K562 (cell line): ENCODE data around the gene GAL3ST2. TPM values are rescaled to one million over a fixed set of nuclear protein-coding genes. Genes with fewer than 3 reads are reported as not detected.

Experiments used
- ARID3B ChIP-seq: fragments of 250-450 bp; sonication (Bioruptor Pico); IDR thresholded peaks from 2 replicates; pipeline ENCODE4 v1.4.0; 2020; ENCODE audit warnings: borderline replicate concordance
- BHLHE40 ChIP-seq: IDR thresholded peaks from 2 replicates; pipeline ENCODE4 v1.6.1; 2011; ENCODE audit warnings: low read length, improper control_type of control experiment
- CTCFL ChIP-seq: IDR thresholded peaks from 2 replicates; pipeline ENCODE4 v1.6.1; 2011; ENCODE audit warnings: borderline replicate concordance, low read depth, mild to moderate bottlenecking, moderate library complexity, low read length; ENCODE audit not compliant: insufficient read depth, poor library complexity, severe bottlenecking
- ELF4 ChIP-seq: fragments of 450-650 bp; formaldehyde crosslinking; IDR thresholded peaks from 2 replicates; pipeline ENCODE4 v1.4.0; 2022; ENCODE audit warnings: missing genetic modification characterization
- FOXA1 ChIP-seq: fragments of 450-650 bp; IDR thresholded peaks from 2 replicates; pipeline ENCODE4 v1.6.1; 2016; ENCODE audit warnings: mild to moderate bottlenecking, borderline replicate concordance
- MAZ ChIP-seq, 2 experiments: fragments of 450-650 bp in 1 of 2; sonication (generic) in 1 of 2; formaldehyde crosslinking; IDR thresholded peaks in 1 of 2; conservative IDR thresholded peaks in 1 of 2; 2 replicates each; pipeline versions ENCODE4 v1.4.0 to v1.5.0; 2020; ENCODE audit warnings: mild to moderate bottlenecking in 1 of 2, missing genetic modification reagents in 1 of 2
- PHF21A ChIP-seq: fragments of 450-650 bp; IDR thresholded peaks from 2 replicates; pipeline ENCODE4 v1.6.1; 2017; ENCODE audit warnings: low read depth, borderline replicate concordance
- PTTG1 ChIP-seq: fragments of 450-650 bp; IDR thresholded peaks from 2 replicates; pipeline ENCODE4 v1.6.1; 2016; ENCODE audit warnings: low read depth, mild to moderate bottlenecking, missing genetic modification characterization, missing compliant biosample characterization
- STAT5B ChIP-seq: fragments of 250-450 bp; sonication (Bioruptor Pico); IDR thresholded peaks from 2 replicates; pipeline ENCODE4 v1.8.0; 2021; ENCODE audit warnings: mild to moderate bottlenecking, inconsistent platforms
- TCF7 ChIP-seq: sonication (generic); IDR thresholded peaks from 2 replicates; pipeline ENCODE4 v1.6.1; 2016; ENCODE audit warnings: antibody characterized with exemption, borderline replicate concordance
- ZBTB49 ChIP-seq: sonication (generic); formaldehyde crosslinking; IDR thresholded peaks from 2 replicates; pipeline ENCODE4 v1.8.0; 2022; ENCODE audit warnings: missing genetic modification reagents, mild to moderate bottlenecking, borderline replicate concordance
- ZBTB7A ChIP-seq: IDR thresholded peaks from 2 replicates; pipeline ENCODE4 v1.6.1; 2011; ENCODE audit warnings: low read depth, mild to moderate bottlenecking, low read length, moderate library complexity, borderline replicate concordance; ENCODE audit not compliant: control insufficient read depth
- ZNF124 ChIP-seq: sonication (generic); formaldehyde crosslinking; IDR thresholded peaks from 2 replicates; pipeline ENCODE4 v1.8.1; 2022; ENCODE audit warnings: missing genetic modification reagents
- ZNF140 ChIP-seq: fragments of 250-450 bp; sonication (Bioruptor Pico); IDR thresholded peaks from 2 replicates; pipeline ENCODE4 v1.8.0; 2021; ENCODE audit warnings: moderate library complexity, mild to moderate bottlenecking, inconsistent platforms
- ZNF592 ChIP-seq: fragments of 450-650 bp; IDR thresholded peaks from 2 replicates; pipeline ENCODE4 v1.6.1; 2017; ENCODE audit warnings: antibody characterized with exemption, mild to moderate bottlenecking
- ZNF764 ChIP-seq: fragments of 250-450 bp; sonication (Bioruptor Pico); IDR thresholded peaks from 2 replicates; pipeline ENCODE4 v1.4.0; 2020; ENCODE audit warnings: low read depth, mild to moderate bottlenecking, moderate library complexity
- polyA plus RNA-seq, 8 experiments: library from polyadenylated mRNA; depleted of rRNA in 4 of 8; stranded (reverse) in 5 of 8; unstranded in 3 of 8; fragments of >200 nt; fragmentation: Nextera tagmentation in 2 of 8; fragmentation: Illumina TruSeq in 1 of 8; extraction: Ambion mirVana in 2 of 8; extraction: Trizol in 1 of 8; gene quantifications; 2 replicates each; pipeline versions ENCODE4 v1.2.1 to v1.2.3, GENCODE V29; 2011 to 2014; ENCODE audit warnings: inconsistent platforms in 1 of 8, missing spikeins in 1 of 8
- total RNA-seq, 7 experiments: library from RNA; depleted of rRNA in 6 of 7; stranded (reverse); fragments of >200 nt in 6 of 7; fragmentation: Illumina TruSeq in 2 of 7; extraction: Trizol in 2 of 7; gene quantifications; 2 replicates each; pipeline versions ENCODE4 v1.2.1 to v1.2.3, GENCODE V29; 2011 to 2021; ENCODE audit warnings: low replicate concordance in 1 of 7

The GAL3ST2 gene
- total and polyA plus RNA-seq, 9 of the 15 experiments (the other 6 are each of a cell fraction or from before 2014, with no cell fraction given), result 0.42 TPM; not detected in 8

- 0 out of 2 replicates have a peak, but pooled peaks have one; percentile 38 for TF ChIP-seq ZNF592
- no peak for TF ChIP-seq ZNF764 (CRISPR knock-in tag)
- TF ChIP-seq BHLHE40, result no peak
- no peak for TF ChIP-seq CTCFL
- peak; percentile 52; the same call in 1 of the 2 replicates for TF ChIP-seq ZBTB7A
- TF ChIP-seq ELF4 (CRISPR knock-in tag), result no peak
- no peak for TF ChIP-seq ARID3B (CRISPR knock-in tag)
- TF ChIP-seq PTTG1 (tag), result no peak
- TF ChIP-seq FOXA1, result no peak
- TF ChIP-seq PHF21A, result no peak
- TF ChIP-seq ZBTB49 (CRISPR knock-in tag), result no peak
- no peak for TF ChIP-seq ZNF140 (CRISPR knock-in tag)
- TF ChIP-seq ZNF124, result no peak
- TF ChIP-seq TCF7, result no peak
- TF ChIP-seq MAZ (CRISPR knock-in tag; conservative IDR thresholded peaks at IDR 0.05 in 1 of 2, IDR thresholded peaks at IDR 0.05 in 1 of 2), result peak in 1 of 2 experiments; percentile 23; a peak in 1 of 4 replicates
- TF ChIP-seq STAT5B, result no peak
These were observed 25.2 kb downstream of the GAL3ST2 start (continued) for GRCh38 chr2:241801611-241802420.
